Activated CD4-positive, alpha-beta T cell treated with anti-CD3 and anti-CD28 coated beads, Interleukin-2, amount 50 U/mL, for 1 hour (primary cell): Measurements from ENCODE around the gene LGALS7B.
"Not testable (repeated sequence)": the region's sequence is repeated elsewhere in the genome, so short reads cannot be mapped to it uniquely, and the experiment has no call there.

Experiments used
- DNase-seq: peaks from one replicate; pipeline ENCODE4 v3.0.0-alpha.2; 2020

Gene LGALS7B

GRCh38 chr19:38797781-38798180, 8.8 kb downstream of the LGALS7B start:
- DNase-seq, result not testable (repeated sequence)

- no peak for DNase-seq
Measured at GRCh38 chr19:38799104-38799503, 10.1 kb downstream of the LGALS7B start.

GRCh38 chr19:38800577-38801347, 11.8 kb downstream of the LGALS7B start:
- no peak for DNase-seq

GRCh38 chr19:38801359-38802095, 12.5 kb downstream of the LGALS7B start:
- no peak for DNase-seq

- no peak for DNase-seq
Measured at GRCh38 chr19:38803543-38803942, 14.5 kb downstream of the LGALS7B start.

- no peak for DNase-seq
Measured at GRCh38 chr19:38805180-38805579, 16.2 kb downstream of the LGALS7B start.

GRCh38 chr19:38806371-38806770, 17.4 kb downstream of the LGALS7B start:
- DNase-seq, result no peak

GRCh38 chr19:38807374-38808098, 18.5 kb downstream of the LGALS7B start:
- DNase-seq, result not testable (repeated sequence)

- DNase-seq, result no peak
Measured at GRCh38 chr19:38808741-38809140, 19.7 kb downstream of the LGALS7B start.

- DNase-seq, result no peak
Measured at GRCh38 chr19:38809592-38810252, 20.7 kb downstream of the LGALS7B start.

- DNase-seq, result no peak
Measured at GRCh38 chr19:38812009-38812840, 23.2 kb downstream of the LGALS7B start.

- DNase-seq, result no peak
Measured at GRCh38 chr19:38812841-38813320, 23.9 kb downstream of the LGALS7B start, which contains the start of gene LGALS4. Gene LGALS4, minus strand, starts transcription at chr19:38812945. Its CDS starts 59 bp downstream, at chr19:38812886.

- no peak for DNase-seq
Measured at GRCh38 chr19:38813323-38813722, 24.3 kb downstream of the LGALS7B start.

- not testable (repeated sequence) for DNase-seq
Measured at GRCh38 chr19:38813932-38814331, 24.9 kb downstream of the LGALS7B start.

GRCh38 chr19:38815059-38816001, 26.3 kb downstream of the LGALS7B start:
- no peak for DNase-seq

GRCh38 chr19:38816131-38816750, 27.2 kb downstream of the LGALS7B start:
- DNase-seq, result no peak

GRCh38 chr19:38817081-38817480, 28.1 kb downstream of the LGALS7B start:
- no peak for DNase-seq

GRCh38 chr19:38819231-38819920, 30.4 kb downstream of the LGALS7B start:
- no peak for DNase-seq

- DNase-seq, result not testable (repeated sequence)
Measured at GRCh38 chr19:38821230-38821825, 32.3 kb downstream of the LGALS7B start.
